Measurements from ENCODE around the gene CD55. TPM values are rescaled to one million over a fixed set of nuclear protein-coding genes. Genes with fewer than 3 reads are reported as not detected.

CD55 gene
- total RNA-seq, 1 donor from 2014 or later = 35.1 TPM

DNA sequence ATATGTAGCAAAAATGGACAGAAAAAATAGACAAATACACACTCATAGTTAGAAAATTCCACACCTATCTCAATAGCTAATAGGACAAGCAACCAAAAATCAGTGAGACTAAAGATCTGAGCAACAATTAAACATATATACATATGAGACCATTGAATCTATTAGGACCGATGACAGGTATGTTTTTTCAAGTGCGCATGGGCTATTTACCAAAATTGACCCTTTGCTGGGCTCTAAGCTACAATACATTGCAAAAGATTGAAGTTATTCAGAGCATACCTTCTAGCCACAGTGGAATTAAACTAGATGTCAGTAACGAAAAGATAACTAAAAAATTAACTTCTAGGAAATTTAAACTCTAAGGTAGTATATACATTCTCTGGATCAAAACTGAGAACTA, 13.7 kb downstream of the CD55 start:
- Mint-ChIP-seq H3K4me1 (no peaks in the 10 kb centered on the region), H3K36me3 (peaks cover 53% of the 10 kb centered on the region), H3K4me3 (no peak overlapping the region), H3K27me3 (ENCODE audit: low read depth) (no peaks in the 10 kb centered on the region), H3K9me3 (peaks cover 25% of the 10 kb centered on the region), H3K27ac (no peak overlapping the region)
- no peak for DNase-seq (ENCODE audit: low spot score in 2 of 2, unreplicated experiment in 2 of 2)
- TF ChIP-seq, protein P1, sequence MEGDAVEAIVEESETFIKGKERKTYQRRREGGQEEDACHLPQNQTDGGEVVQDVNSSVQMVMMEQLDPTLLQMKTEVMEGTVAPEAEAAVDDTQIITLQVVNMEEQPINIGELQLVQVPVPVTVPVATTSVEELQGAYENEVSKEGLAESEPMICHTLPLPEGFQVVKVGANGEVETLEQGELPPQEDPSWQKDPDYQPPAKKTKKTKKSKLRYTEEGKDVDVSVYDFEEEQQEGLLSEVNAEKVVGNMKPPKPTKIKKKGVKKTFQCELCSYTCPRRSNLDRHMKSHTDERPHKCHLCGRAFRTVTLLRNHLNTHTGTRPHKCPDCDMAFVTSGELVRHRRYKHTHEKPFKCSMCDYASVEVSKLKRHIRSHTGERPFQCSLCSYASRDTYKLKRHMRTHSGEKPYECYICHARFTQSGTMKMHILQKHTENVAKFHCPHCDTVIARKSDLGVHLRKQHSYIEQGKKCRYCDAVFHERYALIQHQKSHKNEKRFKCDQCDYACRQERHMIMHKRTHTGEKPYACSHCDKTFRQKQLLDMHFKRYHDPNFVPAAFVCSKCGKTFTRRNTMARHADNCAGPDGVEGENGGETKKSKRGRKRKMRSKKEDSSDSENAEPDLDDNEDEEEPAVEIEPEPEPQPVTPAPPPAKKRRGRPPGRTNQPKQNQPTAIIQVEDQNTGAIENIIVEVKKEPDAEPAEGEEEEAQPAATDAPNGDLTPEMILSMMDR (IDR thresholded peaks at IDR 0.05; ENCODE audit: unreplicated experiment) = no peak

DNA sequence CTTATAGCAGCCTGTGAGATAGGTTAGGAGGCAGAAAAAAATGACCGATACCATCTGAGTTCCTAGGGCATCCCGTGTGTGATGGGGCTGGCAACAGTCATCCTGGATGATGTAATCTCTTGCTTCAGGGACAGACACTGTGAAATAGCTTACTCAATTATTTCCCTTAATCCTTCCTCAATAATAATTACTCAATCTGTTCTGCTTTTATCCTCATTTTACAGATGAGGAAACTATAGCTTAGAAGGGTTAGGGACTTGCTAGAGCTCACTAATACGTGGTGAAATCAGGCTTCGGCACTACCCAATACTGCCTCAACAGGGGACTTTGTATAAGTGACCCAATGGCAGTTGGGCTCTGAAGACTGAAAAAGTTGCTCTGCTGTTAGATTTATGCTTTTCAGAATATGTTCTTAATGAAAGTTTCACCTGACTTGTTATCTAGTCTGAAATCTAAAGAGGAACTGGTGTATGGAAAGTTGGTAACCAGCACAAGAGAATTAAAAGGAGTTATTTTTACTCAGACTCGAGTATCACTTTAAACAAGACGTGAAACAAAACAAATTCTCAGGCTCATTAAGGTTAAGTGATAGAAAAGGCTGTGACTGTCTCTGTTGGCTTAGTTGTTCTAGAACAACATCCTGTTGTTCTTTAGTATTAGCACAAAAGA, 14.4 kb downstream of the CD55 start:
- Mint-ChIP-seq H3K27ac (no peak overlapping the region), H3K27me3 (ENCODE audit: low read depth) (no peaks in the 10 kb centered on the region), H3K9me3 (peaks cover 26% of the 10 kb centered on the region), H3K4me1 (no peaks in the 10 kb centered on the region), H3K4me3 (no peak overlapping the region), H3K36me3 (peaks cover 57% of the 10 kb centered on the region)
- TF ChIP-seq, protein P1 (IDR thresholded peaks at IDR 0.05; ENCODE audit: unreplicated experiment) = no peak
- no peak for DNase-seq (ENCODE audit: low spot score in 2 of 2, unreplicated experiment in 2 of 2)

DNA sequence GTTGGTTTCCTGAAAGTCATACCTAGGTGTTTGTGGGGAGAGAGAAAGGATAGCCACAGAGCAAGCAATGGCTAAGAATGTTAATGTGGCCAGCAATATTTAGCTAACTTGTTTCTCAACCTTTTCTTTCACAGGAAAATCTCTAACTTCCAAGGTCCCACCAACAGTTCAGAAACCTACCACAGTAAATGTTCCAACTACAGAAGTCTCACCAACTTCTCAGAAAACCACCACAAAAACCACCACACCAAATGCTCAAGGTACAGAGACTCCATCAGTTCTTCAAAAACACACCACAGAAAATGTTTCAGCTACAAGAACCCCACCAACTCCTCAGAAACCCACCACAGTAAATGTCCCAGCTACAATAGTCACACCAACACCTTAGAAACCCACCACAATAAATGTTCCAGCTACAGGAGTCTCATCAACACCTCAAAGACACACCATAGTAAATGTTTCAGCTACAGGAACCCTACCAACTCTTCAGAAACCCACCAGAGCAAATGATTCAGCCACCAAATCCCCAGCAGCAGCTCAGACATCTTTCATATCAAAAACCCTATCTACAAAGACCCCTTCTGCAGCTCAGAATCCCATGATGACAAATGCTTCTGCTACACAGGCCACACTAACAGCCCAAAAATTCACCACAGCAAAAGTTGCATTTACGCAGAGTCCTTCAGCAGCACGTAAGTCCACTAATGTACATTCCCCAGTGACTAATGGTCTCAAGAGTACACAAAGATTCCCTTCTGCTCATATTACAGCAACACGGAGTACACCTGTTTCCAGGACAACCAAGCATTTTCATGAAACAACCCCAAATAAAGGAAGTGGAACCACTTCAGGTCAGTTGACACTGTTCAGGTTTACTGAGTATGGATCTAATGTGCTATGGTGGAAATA, 15.3 kb downstream of the CD55 start:
- Mint-ChIP-seq H3K9me3 (peaks cover 36% of the 10 kb centered on the region), H3K4me3 (no peak overlapping the region), H3K27me3 (ENCODE audit: low read depth) (no peaks in the 10 kb centered on the region), H3K27ac (no peak overlapping the region), H3K4me1 (no peaks in the 10 kb centered on the region), H3K36me3 (peaks cover 67% of the 10 kb centered on the region)
- TF ChIP-seq, protein P1 (IDR thresholded peaks at IDR 0.05; ENCODE audit: unreplicated experiment) = no peak
- DNase-seq (ENCODE audit: low spot score in 2 of 2, unreplicated experiment in 2 of 2) = no peak

DNA sequence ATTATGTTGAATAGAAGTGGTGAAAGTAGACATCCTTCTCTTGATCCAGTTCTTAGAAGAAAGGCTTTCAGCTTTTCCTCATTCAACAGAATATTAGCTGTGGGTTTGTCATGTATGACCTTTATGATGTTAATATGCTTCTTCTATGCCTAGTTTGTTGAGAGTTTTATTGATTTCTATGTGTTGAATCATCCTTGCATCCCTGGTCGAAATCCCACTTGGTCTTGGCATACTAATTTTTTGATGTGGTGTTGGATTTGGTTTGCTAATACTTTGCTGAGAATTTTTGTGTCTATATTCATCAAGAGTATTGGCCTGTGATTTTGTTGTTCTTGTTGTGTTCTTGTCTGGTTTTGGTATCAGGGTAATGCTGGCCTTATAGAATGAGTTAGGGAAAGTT, 20.9 kb downstream of the CD55 start:
- Mint-ChIP-seq H3K4me3 (no peak overlapping the region), H3K27ac (no peak overlapping the region), H3K36me3 (peaks cover 38% of the 10 kb centered on the region), H3K27me3 (ENCODE audit: low read depth) (no peaks in the 10 kb centered on the region), H3K9me3 (peaks cover 12% of the 10 kb centered on the region), H3K4me1 (no peaks in the 10 kb centered on the region)
- no peak for DNase-seq (ENCODE audit: low spot score in 2 of 2, unreplicated experiment in 2 of 2)
- TF ChIP-seq, protein P1 (IDR thresholded peaks at IDR 0.05; ENCODE audit: unreplicated experiment) = no peak

DNA sequence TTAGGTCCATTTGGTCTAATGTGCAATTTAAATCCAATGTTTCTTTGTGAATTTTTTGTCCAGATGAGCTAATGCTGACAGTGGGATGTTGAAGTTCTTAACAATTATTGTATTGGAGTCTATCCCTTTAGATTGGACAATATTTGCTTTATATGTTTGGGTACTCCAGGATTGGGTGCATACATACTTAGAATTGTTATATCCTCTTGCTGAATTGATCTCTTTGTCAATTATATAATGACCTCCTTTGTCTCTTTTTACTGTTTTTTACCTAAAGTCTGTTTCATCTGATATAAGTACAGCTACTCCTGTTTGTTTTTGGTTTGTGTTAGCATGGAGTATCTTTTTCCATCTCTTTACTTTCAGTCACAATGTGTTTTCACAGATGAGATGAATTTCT, 22.2 kb downstream of the CD55 start:
- TF ChIP-seq, protein P1 (IDR thresholded peaks at IDR 0.05; ENCODE audit: unreplicated experiment) = no peak
- DNase-seq (ENCODE audit: low spot score in 2 of 2, unreplicated experiment in 2 of 2) = no peak
- Mint-ChIP-seq H3K27ac (no peak overlapping the region), H3K27me3 (ENCODE audit: low read depth) (no peaks in the 10 kb centered on the region), H3K4me3 (no peak overlapping the region), H3K4me1 (no peaks in the 10 kb centered on the region), H3K9me3 (peaks cover 17% of the 10 kb centered on the region), H3K36me3 (peaks cover 47% of the 10 kb centered on the region)
